Panc1 (cell line): ENCODE data around the gene INPP4A. TPM values are rescaled to one million over a fixed set of nuclear protein-coding genes. Genes with fewer than 3 reads are reported as not detected.

Experiments
- ATAC-seq: fragments of 200-7000 bp; cut with Tn5 transposase; 2 replicates; pipeline ENCODE4 v1.9.1; 2020; ENCODE audit warnings: mild to moderate bottlenecking, moderate library complexity
- BruUV-seq: library from RNA; stranded (reverse); fragments of 400-500 nt; replicated peaks from 2 replicates; lab custom pipeline; 2021; lab: Mats Ljungman, UMichigan
- CTCF ChIA-PET: fragments of 300-600 bp; sonication (Branson Sonifier 250); formaldehyde crosslinking; loops from one replicate; lab custom pipeline; 2022; ENCODE audit warnings: antibody characterized with exemption; lab: Charles Lee
- POLR2A ChIA-PET: fragments of 300-600 bp; sonication (Branson Sonifier 250); formaldehyde crosslinking; loops from one replicate; lab custom pipeline; 2022; ENCODE audit warnings: antibody characterized with exemption; lab: Charles Lee
- DNase-seq: peaks from one replicate; pipeline ENCODE4 v3.0.0-alpha.2; 2010; ENCODE audit warnings: low read depth, low spot score
- H3K27ac ChIP-seq: 2 replicates; pipeline ENCODE4 v1.5.1; 2011; ENCODE audit warnings: mild to moderate bottlenecking, low read length, inconsistent platforms
- H3K27me3 ChIP-seq: fragments of 200-500 bp; sonication (Bioruptor generic); 2 replicates; pipeline ENCODE4 v1.6.0; 2014; ENCODE audit warnings: low read length, inconsistent platforms; ENCODE audit not compliant: control insufficient read depth, insufficient read depth
- H3K36me3 ChIP-seq: fragments of 200-500 bp; sonication (Bioruptor generic); 2 replicates; pipeline ENCODE4 v1.5.1; 2014; ENCODE audit warnings: inconsistent platforms, mild to moderate bottlenecking, low read length, moderate library complexity; ENCODE audit not compliant: control insufficient read depth, insufficient read depth
- H3K4me1 ChIP-seq: 2 replicates; pipeline ENCODE4 v1.5.1; 2011; ENCODE audit warnings: inconsistent platforms, mild to moderate bottlenecking, low read length, moderate library complexity; ENCODE audit not compliant: control insufficient read depth, insufficient read depth
- H3K4me3 ChIP-seq, 2 experiments: 2 replicates each; pipeline ENCODE4 v1.5.1; 2011 to 2012; ENCODE audit warnings: low read depth in 2 of 2, low read length in 2 of 2, mild to moderate bottlenecking in 2 of 2, inconsistent platforms in 1 of 2, moderate library complexity in 1 of 2
- H3K9me3 ChIP-seq: fragments of 200-500 bp; sonication (Bioruptor generic); 2 replicates; pipeline ENCODE4 v1.5.1; 2014; ENCODE audit warnings: low read depth, mild to moderate bottlenecking, inconsistent platforms, low read length, moderate library complexity; ENCODE audit not compliant: control insufficient read depth, insufficient read depth
- CTCF ChIP-seq: fragments of 450-650 bp; IDR thresholded peaks from 2 replicates; pipeline ENCODE4 v1.5.1; 2017; ENCODE audit warnings: mild to moderate bottlenecking
- POLR2AphosphoS5 ChIP-seq: IDR thresholded peaks from 2 replicates; pipeline ENCODE4 v1.6.1; 2012; ENCODE audit warnings: mild to moderate bottlenecking, low read depth, low read length, moderate library complexity
- SIN3A ChIP-seq: IDR thresholded peaks from 2 replicates; pipeline ENCODE4 v1.6.1; 2012; ENCODE audit warnings: low read depth, mild to moderate bottlenecking, low read length, moderate library complexity, borderline replicate concordance; ENCODE audit not compliant: insufficient read depth
- TCF7L2 ChIP-seq: IDR thresholded peaks from 2 replicates; pipeline ENCODE4 v1.6.1; 2011; ENCODE audit warnings: mild to moderate bottlenecking, low read depth, low read length, inconsistent platforms
- in situ Hi-C: cut with HindIII; loops from 2 replicates; pipeline ENCODE4 v1.10.0; 2016; ENCODE audit warnings: low sequenced_read_pairs, low pct_unique_long_range_greater_than_20kb
- intact Hi-C: fragments of 100-400 bp; cut with micrococcal nuclease; formaldehyde crosslinking; loops from one replicate; pipeline ENCODE4 v1.10.0; 2022; ENCODE audit not compliant: unreplicated experiment
- total RNA-seq: library from RNA; stranded (reverse); gene quantifications from one replicate; pipeline ENCODE4 v1.2.1, GENCODE V29; 2021; ENCODE audit not compliant: unreplicated experiment
- TF ChIP-seq, protein P1 (sequence below), 2 experiments: IDR thresholded peaks; 2 replicates each; pipeline ENCODE4 v1.6.1; 2011 to 2012; ENCODE audit warnings: low read depth in 2 of 2, control low read depth in 1 of 2, low read length in 1 of 2, mild to moderate bottlenecking in 1 of 2, moderate library complexity in 1 of 2; ENCODE audit not compliant: insufficient read depth in 1 of 2

Gene INPP4A
- total RNA-seq, 1 experiment from 2014 or later = 22.9 TPM

DNA sequence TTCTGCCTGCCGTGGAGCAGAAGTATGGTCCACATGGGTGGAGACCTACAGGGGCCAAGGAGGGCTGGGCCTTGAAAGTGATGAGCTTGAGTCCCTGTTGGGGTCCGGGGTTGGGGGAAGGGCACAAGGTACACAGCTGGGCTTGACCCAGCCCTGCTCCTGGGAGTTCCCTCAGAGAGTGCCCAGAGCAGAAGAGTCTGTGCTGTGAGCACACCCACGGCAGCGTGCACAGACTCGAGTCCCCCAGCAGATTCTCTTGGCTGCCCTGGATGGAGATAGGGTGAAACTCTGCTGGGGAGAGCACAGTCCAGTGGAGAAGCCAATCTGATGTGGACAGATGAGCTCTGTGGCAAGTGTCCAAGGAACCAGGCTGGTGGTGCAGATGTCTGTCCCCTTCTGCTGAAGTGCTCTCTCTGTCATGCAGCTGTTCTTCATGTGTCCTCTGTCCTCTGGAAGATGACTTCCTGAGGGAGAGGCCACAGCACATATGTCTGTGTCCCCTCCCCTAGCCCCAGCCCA is 27.5 kb downstream of the INPP4A start:
- POLR2A ChIA-PET = no interaction called here
- Histone ChIP-seq H3K9me3 (no peaks in the 10 kb centered on the region), H3K27me3 (no peaks in the 10 kb centered on the region), H3K4me1 (no peaks in the 10 kb centered on the region), H3K36me3 (no peaks in the 10 kb centered on the region), H3K4me3 (no peak overlapping the region), H3K27ac (no peak overlapping the region)
- DNase-seq (no peak), ATAC-seq (no peak)
- TF ChIP-seq, protein P1, sequence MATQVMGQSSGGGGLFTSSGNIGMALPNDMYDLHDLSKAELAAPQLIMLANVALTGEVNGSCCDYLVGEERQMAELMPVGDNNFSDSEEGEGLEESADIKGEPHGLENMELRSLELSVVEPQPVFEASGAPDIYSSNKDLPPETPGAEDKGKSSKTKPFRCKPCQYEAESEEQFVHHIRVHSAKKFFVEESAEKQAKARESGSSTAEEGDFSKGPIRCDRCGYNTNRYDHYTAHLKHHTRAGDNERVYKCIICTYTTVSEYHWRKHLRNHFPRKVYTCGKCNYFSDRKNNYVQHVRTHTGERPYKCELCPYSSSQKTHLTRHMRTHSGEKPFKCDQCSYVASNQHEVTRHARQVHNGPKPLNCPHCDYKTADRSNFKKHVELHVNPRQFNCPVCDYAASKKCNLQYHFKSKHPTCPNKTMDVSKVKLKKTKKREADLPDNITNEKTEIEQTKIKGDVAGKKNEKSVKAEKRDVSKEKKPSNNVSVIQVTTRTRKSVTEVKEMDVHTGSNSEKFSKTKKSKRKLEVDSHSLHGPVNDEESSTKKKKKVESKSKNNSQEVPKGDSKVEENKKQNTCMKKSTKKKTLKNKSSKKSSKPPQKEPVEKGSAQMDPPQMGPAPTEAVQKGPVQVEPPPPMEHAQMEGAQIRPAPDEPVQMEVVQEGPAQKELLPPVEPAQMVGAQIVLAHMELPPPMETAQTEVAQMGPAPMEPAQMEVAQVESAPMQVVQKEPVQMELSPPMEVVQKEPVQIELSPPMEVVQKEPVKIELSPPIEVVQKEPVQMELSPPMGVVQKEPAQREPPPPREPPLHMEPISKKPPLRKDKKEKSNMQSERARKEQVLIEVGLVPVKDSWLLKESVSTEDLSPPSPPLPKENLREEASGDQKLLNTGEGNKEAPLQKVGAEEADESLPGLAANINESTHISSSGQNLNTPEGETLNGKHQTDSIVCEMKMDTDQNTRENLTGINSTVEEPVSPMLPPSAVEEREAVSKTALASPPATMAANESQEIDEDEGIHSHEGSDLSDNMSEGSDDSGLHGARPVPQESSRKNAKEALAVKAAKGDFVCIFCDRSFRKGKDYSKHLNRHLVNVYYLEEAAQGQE (IDR thresholded peaks at IDR 0.05; ENCODE audit: insufficient read depth in 1 of 2, low read depth in 2 of 2, low read length in 1 of 2) = no peak
- TF ChIP-seq TCF7L2 (no peak), POLR2AphosphoS5 (no peak), CTCF (no peak), SIN3A (no peak)
- CTCF ChIA-PET = no interaction called here
- no TSS peak for BruUV-seq
- intact Hi-C loops = no loop called here
- in situ Hi-C loops = no loop called here

GRCh38 chr2:98472961-98473746 is 28.5 kb downstream of the INPP4A start:
- Histone ChIP-seq H3K27me3 (no peaks in the 10 kb centered on the region), H3K4me3 (no peak overlapping the region), H3K27ac (no peak overlapping the region), H3K4me1 (no peaks in the 10 kb centered on the region), H3K9me3 (no peaks in the 10 kb centered on the region), H3K36me3 (no peaks in the 10 kb centered on the region)
- TF ChIP-seq TCF7L2 = no peak
- TF ChIP-seq POLR2AphosphoS5 = no peak
- TF ChIP-seq CTCF = no peak
- no peak for TF ChIP-seq SIN3A
- TF ChIP-seq, protein P1 (IDR thresholded peaks at IDR 0.05; ENCODE audit: insufficient read depth in 1 of 2, low read depth in 2 of 2, low read length in 1 of 2) = no peak
- CTCF ChIA-PET = no interaction called here
- no peak for DNase-seq
- ATAC-seq = no peak
- in situ Hi-C loops (no loop called here), intact Hi-C loops (no loop called here)
- no TSS peak for BruUV-seq
- POLR2A ChIA-PET = no interaction called here
